ENCODE data around the gene CLSTN2.

GRCh38 chr3:139978966-139979365, 44.0 kb downstream of the CLSTN2 start:
- no peak for TF ChIP-seq REST (IDR thresholded peaks at IDR 0.05; ENCODE audit: insufficient read depth in 1 of 2, low read depth in 2 of 2, low read length in 2 of 2)
- no peak for TF ChIP-seq TAF1 (IDR thresholded peaks at IDR 0.05; ENCODE audit: borderline replicate concordance, insufficient read depth, low read length)
- TF ChIP-seq FOXP2 (optimal IDR thresholded peaks at IDR 0.05; ENCODE audit: borderline replicate concordance, extremely low read depth, extremely low read length, insufficient read depth), result no peak
- TF ChIP-seq POLR2AphosphoS5 (IDR thresholded peaks at IDR 0.05; ENCODE audit: low read depth, low read length), result no peak
- no peak for TF ChIP-seq SIN3A (IDR thresholded peaks at IDR 0.05; ENCODE audit: borderline replicate concordance, insufficient read depth, low read length)
